NCI-H510A treated with DMSO at 0.1 percent for 48 hours (cell line): ENCODE data around the gene ACKR3.

Experiments used
- DNase-seq: peaks from one replicate; lab custom pipeline; 2025; lab: John Stamatoyannopoulos, UW

ACKR3 gene

GRCh38 chr2:236587861-236588815, 18.5 kb downstream of the ACKR3 start:
- DNase-seq = no peak

DNA sequence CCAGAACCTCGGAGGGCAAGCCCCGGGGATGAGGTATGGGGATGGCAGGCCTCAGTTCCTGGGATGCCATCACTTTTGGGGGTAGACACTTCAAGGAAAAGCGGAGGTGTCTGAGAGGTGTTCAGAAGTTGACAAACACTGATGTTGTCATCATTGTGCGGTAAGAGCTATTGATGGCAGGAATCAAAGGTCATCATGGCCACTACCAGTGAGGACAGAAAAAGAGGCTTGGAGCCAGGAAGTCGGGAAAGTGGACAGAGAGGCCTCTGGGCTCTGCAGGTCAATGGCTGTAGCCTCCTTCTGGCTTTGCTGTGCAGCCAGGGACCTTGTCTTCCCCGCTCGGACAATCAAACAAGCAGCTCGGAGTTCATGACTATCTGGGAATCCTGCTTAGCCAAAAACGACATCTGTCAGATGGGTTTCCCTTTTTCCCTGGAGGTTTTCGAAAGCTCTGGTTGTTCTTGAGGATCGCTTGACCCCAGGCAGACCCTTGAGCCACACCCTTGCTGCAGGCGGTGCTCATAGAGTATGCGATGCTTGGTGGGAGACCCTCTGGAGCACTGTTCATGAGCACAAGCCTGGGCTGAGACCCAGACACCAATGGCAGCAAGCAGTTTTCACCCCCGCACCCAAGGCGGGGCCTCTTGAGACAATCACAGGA, 19.4 kb downstream of the ACKR3 start:
- no peak for DNase-seq

DNA sequence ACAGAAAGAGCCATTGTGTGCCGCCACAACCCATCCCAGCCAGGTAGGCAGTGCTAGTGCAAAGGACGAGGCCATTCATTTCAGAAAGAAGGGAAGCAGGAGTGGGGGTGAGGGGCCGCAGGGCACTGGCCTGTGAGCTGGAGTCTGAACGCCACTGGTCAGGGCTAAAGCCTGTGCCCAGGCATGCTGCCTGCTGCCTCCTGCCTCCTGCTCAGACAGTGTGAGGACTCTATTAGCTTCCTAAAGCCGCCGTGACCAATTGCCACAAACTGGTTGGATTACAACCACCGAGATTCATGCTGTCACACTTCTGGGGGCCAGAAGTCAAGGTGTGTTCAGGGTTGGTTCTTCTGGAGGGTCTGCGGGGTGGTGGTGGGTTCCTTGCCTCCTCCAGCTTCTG, 21.2 kb downstream of the ACKR3 start:
- no peak for DNase-seq

DNA sequence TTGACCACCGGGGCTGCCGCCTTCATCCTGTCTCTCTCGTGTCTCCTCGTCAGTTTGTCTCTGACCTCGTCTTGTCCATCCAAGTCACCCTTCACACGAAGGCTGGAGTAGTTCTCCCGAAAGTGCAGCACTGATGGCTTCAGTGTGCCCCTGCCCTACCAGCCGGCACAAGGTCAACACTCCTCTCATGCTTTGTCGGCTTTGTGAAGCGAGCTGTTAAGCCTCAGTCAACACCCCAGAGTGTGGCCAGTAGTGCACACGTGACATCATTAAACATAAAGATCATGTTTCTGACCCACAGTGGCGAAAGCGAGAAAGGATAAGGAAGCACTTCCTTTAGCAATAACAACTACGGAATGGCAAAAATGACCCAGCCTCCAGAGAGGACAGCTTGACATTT, 23.2 kb downstream of the ACKR3 start:
- DNase-seq = peak; percentile 89

DNA sequence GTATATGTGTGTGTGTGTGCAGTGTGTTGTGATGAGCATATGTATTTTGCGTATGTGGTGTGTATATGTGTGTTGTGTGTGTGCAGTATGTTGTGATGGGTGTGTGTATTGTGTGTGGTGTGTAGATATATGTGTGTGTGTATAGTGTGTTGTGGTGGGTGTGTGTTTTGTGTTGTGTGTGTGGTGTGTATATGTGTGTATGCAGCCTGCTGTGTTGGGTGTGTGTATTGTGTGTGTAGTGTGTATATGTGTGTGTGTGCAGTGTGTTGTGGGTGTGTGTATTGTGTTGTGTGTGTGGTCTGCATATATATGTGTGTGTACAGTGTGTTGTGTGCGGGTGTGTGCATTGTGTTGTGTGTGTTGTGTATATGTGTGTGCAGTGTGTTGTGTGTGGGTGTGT, 23.9 kb downstream of the ACKR3 start:
- DNase-seq = no peak

DNA sequence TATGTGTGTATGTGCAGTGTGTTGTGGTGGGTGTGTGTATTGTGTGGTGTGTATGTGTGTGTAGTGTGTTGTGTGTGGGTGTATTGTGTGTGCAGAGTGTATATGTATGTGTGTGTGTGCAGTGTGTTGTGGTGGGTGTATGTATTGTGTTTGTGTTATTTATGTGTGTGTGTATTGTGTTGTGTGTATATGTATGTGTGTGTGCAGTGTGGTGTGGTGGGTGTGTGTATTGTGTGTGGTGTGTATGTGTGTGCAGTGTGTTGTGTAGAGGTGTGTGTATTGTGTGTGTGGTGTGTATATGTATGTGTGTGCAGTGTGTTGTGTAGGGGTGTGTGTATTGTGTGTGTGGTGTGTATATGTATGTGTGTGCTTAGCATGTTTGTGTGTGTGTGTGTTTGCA, 24.3 kb downstream of the ACKR3 start:
- DNase-seq = no peak

GRCh38 chr2:236597629-236598028, 28.0 kb downstream of the ACKR3 start:
- no peak for DNase-seq

DNA sequence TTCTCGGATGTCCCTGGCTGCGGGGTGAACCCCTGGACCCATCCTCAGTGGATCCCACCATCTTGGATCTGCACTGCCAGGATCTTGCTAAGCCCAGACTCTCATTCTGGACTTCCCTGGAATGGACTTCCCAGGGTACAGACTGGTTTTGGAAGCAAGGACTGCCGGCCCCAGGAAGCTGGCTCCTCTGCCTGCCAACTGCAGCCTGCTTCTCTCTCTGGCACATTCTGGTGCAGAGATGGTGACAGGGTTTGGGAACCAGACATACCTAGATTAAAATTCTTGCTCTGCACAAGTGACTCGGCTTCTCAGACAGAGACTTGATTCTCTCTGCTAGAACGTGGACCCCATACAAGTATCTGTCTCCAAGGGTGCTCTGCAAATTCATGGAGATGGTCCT, 29.4 kb downstream of the ACKR3 start:
- no peak for DNase-seq

DNA sequence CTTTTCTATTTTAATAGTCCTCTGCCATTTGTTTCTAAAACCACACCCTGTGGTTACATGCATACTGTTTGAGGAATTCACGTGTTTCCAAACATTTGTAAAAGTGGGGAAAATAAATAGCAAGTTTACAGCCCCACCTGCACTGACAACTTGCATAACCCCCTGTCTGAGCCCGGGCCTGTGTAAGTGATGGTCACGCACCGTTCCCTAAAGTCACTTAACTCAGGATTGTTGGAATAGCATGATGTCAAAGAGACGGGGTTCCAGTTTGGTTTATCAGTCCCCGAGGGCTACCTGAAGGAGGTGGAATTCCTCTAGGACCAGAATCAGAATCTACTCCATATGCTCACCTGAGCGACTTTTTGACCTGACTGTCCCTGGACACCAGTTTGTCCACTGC, 30.5 kb downstream of the ACKR3 start:
- no peak for DNase-seq

DNA sequence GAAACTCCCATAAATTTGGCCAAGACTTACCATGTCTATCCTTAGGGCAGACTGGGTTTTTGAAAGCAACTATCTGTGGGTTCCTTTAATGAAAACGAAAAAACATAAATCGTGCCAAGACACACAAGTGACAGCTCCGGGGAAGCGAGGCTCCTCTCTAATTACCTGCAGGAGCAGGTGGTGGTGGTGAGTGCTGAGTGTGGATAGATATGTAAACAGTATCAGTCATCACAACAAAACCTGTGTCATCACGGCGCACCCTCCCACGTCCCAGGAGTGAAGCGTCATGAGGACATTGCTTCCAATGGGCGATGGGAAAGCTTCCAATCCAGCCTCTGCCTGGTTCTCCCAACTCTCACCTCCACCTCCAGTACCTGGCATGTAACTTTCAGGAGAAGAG, 31.3 kb downstream of the ACKR3 start:
- DNase-seq = peak; percentile 93

GRCh38 chr2:236601316-236602202, 31.9 kb downstream of the ACKR3 start:
- DNase-seq = peak; percentile 72

DNA sequence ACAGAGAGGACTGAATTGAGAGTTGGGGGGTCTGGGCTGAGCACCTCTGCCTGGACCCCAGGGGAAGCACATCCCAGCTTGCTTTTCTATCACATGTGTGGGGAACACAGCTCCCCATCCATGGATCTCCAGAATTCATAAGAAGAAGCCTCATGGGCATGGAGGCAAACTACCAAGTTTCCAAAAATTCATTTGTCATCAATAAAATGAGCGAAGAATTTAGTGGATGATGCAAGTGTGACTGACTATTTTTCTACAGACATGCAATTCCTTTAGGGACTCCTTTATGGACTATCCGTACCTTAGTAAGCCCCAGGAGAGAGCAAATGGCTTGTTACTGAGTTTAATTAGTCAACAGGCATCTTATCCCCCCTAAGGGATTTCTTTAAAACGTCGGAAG, 33.1 kb downstream of the ACKR3 start:
- DNase-seq = no peak

GRCh38 chr2:236603361-236604015, 33.9 kb downstream of the ACKR3 start:
- DNase-seq = no peak

GRCh38 chr2:236604575-236605344, 35.1 kb downstream of the ACKR3 start:
- DNase-seq = peak; percentile 26

- no peak for DNase-seq
These were observed 35.7 kb downstream of the ACKR3 start for GRCh38 chr2:236605345-236605734.

GRCh38 chr2:236606023-236606422, 36.4 kb downstream of the ACKR3 start:
- no peak for DNase-seq

DNA sequence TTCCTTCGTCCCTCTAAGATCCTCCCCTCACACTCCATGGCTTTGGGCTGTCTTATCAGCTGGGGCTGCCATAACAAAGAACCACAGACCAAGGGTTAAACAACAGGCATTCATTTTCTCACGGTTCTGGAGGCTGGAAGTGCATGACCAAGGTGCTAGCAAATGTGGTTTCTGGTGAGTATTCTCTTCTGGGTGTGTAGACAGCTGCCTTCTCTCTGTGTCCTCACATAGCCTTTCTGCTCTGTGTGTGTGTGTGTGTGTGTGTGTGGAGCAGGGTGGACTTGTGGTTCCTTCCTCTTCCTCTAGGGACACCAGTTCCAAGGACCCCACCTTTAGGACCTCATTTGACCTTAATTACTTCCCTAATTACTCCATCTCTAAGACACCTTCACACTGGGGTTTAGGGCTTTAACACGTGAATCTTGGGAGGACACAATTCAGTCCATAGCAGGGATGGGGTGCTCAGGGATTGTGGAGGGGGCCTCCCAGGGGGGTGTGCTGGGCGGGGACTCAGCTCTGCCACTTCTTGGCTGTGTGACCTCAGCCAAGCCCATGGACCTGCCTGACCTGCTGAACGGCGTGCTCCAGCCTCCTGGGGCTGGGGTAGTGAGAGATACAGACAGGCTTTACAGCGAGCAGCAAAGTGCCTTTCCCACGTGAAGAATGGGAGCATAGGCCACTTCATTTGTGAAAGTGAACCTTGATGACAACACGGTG, 38.0 kb downstream of the ACKR3 start:
- DNase-seq = peak; percentile 41

DNA sequence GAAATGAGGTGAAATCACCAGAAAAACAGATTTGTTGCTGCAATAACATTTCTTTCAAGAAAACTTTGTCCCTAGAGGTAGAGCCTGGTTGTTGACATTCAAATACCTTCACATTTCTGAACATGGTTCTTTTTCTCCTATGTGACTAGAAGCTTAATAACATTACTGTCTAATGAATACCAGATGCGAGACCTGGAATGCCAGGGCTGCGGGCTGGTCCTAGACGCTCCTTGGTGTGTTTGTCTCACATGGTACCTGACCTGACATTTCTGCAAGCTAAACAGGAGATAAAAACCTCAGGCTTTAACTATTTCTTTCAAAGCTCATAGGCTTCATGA, 38.5 kb downstream of the ACKR3 start:
- DNase-seq = no peak

DNA sequence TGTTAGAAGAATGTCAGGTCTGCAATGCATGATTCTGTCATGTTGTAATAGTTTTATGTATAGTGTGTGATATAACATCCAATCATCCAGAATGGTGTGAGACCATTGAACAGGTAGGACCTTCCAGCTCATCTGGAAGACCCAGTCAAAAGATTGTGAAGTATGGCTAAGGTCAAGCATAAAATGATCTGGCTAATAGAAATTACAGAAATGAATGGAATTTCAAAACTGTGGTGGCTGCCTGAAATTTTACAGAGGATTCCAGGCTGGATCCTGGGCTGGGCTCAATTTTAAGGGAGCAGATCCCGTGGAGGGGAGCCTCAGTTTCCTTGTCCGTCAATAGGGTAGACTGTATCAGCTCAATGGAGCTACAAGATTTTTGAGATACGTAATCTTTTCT, 39.1 kb downstream of the ACKR3 start:
- DNase-seq = no peak

DNA sequence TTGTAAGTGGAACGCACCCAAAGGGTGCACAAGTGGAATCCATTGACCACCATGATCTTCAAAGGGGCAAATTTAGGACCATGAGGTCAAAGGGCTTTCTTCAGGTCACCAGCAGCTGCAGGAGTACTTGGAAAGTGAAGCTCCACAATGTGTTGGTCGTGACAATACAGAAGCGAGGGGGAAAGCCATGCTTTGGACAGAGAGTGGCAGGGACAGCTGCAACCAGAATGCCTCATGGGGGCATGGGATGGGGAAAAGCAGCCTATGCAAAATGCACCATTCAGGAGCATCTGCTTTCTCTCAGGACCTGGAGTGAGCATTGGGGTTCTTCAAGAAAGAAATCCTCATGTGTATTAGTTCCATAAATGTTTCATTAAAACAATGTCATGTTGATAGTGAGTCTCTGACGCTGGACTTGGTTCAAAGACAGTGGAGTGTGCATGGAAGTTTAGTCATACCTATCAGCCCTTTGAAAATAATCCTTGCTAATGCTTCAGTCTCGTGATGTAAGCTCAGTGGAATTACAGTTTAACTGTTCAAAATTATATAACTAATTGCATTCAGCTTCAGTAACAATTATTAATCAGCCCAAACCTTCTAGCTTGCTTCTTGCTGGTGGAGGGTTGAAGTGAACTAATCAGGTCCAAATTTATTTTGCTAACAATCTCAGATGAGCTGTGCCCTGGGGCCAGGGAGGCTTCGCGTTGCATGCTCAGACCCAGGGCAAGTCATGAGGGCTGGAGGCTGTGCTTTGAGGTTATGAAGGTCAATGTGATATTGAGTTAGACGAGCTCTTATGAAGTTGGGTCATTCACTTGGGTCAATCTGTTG, 41.6 kb downstream of the ACKR3 start:
- DNase-seq = no peak
